ENCODE measurements around the gene DOP1A. TPM values are rescaled to one million over a fixed set of nuclear protein-coding genes. Genes with fewer than 3 reads are reported as not detected.

The DOP1A gene
- total RNA-seq, 1 experiment from 2014 or later, result 5.5 TPM

GRCh38 chr6:83127258-83127657 lies 59.8 kb downstream of the DOP1A start:
- no peak for ATAC-seq
- ChIA-PET POLR2A (ENCODE audit: unreplicated experiment) (no interaction called here), CTCF (no interaction called here)
- no peaks in the 10 kb centered on the region for H3K4me1 ChIP-seq (ENCODE audit: insufficient read depth, low read length)
- H3K9me2 ChIP-seq (replicated peaks; ENCODE audit: low read length), result no peaks in the 10 kb centered on the region
- BruUV-seq (replicated peaks), result no TSS peak
- H3K79me2 ChIP-seq (ENCODE audit: low read length), result no peaks in the 10 kb centered on the region
- no peak overlapping the region for H3K4me2 ChIP-seq (ENCODE audit: low read length)
- H3K9ac ChIP-seq (ENCODE audit: low read length), result no peak overlapping the region
- no peaks in the 10 kb centered on the region for H3K9me3 ChIP-seq (ENCODE audit: low read length)
- no peaks in the 10 kb centered on the region for H3K27me3 ChIP-seq (ENCODE audit: low read length)
- H3K36me3 ChIP-seq (ENCODE audit: low read depth, low read length), result no peaks in the 10 kb centered on the region
- H3F3A ChIP-seq (ENCODE audit: low read length, unreplicated experiment), result no peaks in the 10 kb centered on the region
- no peak overlapping the region for H3K27ac ChIP-seq (ENCODE audit: low read length)
- intact Hi-C loops (cut with micrococcal nuclease), result no loop called here
- TF ChIP-seq EZH2 (IDR thresholded peaks at IDR 0.05; ENCODE audit: low read length, unreplicated experiment) (no peak), EZH2phosphoT487 (IDR thresholded peaks at IDR 0.05; ENCODE audit: borderline replicate concordance, low read length) (no peak), CTCF (conservative IDR thresholded peaks at IDR 0.05; ENCODE audit: low read depth, low read length) (no peak)
- H3K4me3 ChIP-seq (ENCODE audit: low read length), result no peak overlapping the region
- no peak overlapping the region for H2AFZ ChIP-seq (ENCODE audit: low read length)
- no peak for DNase-seq
- H4K20me1 ChIP-seq (ENCODE audit: low read length), result no peaks in the 10 kb centered on the region

GRCh38 chr6:83127976-83128375 lies 60.5 kb downstream of the DOP1A start:
- DNase-seq, result no peak
- Histone ChIP-seq H3K4me2 (ENCODE audit: low read length) (no peak overlapping the region), H3K27ac (ENCODE audit: low read length) (no peak overlapping the region), H3K9me3 (ENCODE audit: low read length) (no peaks in the 10 kb centered on the region), H3K4me1 (ENCODE audit: insufficient read depth, low read length) (no peaks in the 10 kb centered on the region), H3K27me3 (ENCODE audit: low read length) (no peaks in the 10 kb centered on the region), H3K9ac (ENCODE audit: low read length) (no peak overlapping the region), H3K9me2 (replicated peaks; ENCODE audit: low read length) (no peaks in the 10 kb centered on the region), H3F3A (ENCODE audit: low read length, unreplicated experiment) (no peaks in the 10 kb centered on the region), H2AFZ (ENCODE audit: low read length) (no peak overlapping the region), H4K20me1 (ENCODE audit: low read length) (no peaks in the 10 kb centered on the region), H3K79me2 (ENCODE audit: low read length) (no peaks in the 10 kb centered on the region), H3K4me3 (ENCODE audit: low read length) (no peak overlapping the region), H3K36me3 (ENCODE audit: low read depth, low read length) (no peaks in the 10 kb centered on the region)
- ATAC-seq, result no peak
- ChIA-PET CTCF (no interaction called here), POLR2A (ENCODE audit: unreplicated experiment) (no interaction called here)
- intact Hi-C loops (cut with micrococcal nuclease), result no loop called here
- TF ChIP-seq EZH2phosphoT487 (IDR thresholded peaks at IDR 0.05; ENCODE audit: borderline replicate concordance, low read length) (no peak), CTCF (conservative IDR thresholded peaks at IDR 0.05; ENCODE audit: low read depth, low read length) (no peak), EZH2 (IDR thresholded peaks at IDR 0.05; ENCODE audit: low read length, unreplicated experiment) (no peak)
- BruUV-seq (replicated peaks), result no TSS peak

- ChIA-PET POLR2A (ENCODE audit: unreplicated experiment) (interaction anchor here (0.7 kb wide), 1 partner anchor 451 kb away, joined by 6 read pairs; no protein-coding TSS in a partner anchor), CTCF (no interaction called here)
- BruUV-seq (replicated peaks), result no TSS peak
- H3F3A ChIP-seq (ENCODE audit: low read length, unreplicated experiment), result no peaks in the 10 kb centered on the region
- H3K27me3 ChIP-seq (ENCODE audit: low read length), result no peaks in the 10 kb centered on the region
- peaks cover under 1% of the 10 kb centered on the region; the same call in 1 of the 2 replicates for H3K4me1 ChIP-seq (ENCODE audit: insufficient read depth, low read length)
- no peaks in the 10 kb centered on the region for H3K9me2 ChIP-seq (replicated peaks; ENCODE audit: low read length)
- no peak for ATAC-seq
- H4K20me1 ChIP-seq (ENCODE audit: low read length), result no peaks in the 10 kb centered on the region
- no peaks in the 10 kb centered on the region for H3K79me2 ChIP-seq (ENCODE audit: low read length)
- H3K4me3 ChIP-seq (ENCODE audit: low read length), result no peak overlapping the region
- no peaks in the 10 kb centered on the region for H3K36me3 ChIP-seq (ENCODE audit: low read depth, low read length)
- no peak overlapping the region for H3K27ac ChIP-seq (ENCODE audit: low read length)
- H3K4me2 ChIP-seq (ENCODE audit: low read length), result no peak overlapping the region
- TF ChIP-seq CTCF (conservative IDR thresholded peaks at IDR 0.05; ENCODE audit: low read depth, low read length), result no peak
- TF ChIP-seq EZH2phosphoT487 (IDR thresholded peaks at IDR 0.05; ENCODE audit: borderline replicate concordance, low read length), result no peak
- no peak for TF ChIP-seq EZH2 (IDR thresholded peaks at IDR 0.05; ENCODE audit: low read length, unreplicated experiment)
- H3K9me3 ChIP-seq (ENCODE audit: low read length), result no peaks in the 10 kb centered on the region
- intact Hi-C loops (cut with micrococcal nuclease), result no loop called here
- no peak overlapping the region for H3K9ac ChIP-seq (ENCODE audit: low read length)
- DNase-seq, result no peak
- no peak overlapping the region for H2AFZ ChIP-seq (ENCODE audit: low read length)
These were observed 64.7 kb downstream of the DOP1A start for GRCh38 chr6:83132121-83132520.

Data from PC-3 (cell line).